GM19395 (cell line): ENCODE measurements around the gene PIEZO1.
"Not testable (repeated sequence)": the region's sequence is repeated elsewhere in the genome, so short reads cannot be mapped to it uniquely, and the experiment has no call there.

Experiments
- ATAC-seq: cut with Tn5 transposase; IDR thresholded peaks from one replicate; pipeline ENCODE4 v1.9.1; 2021; ENCODE audit warnings: mild to moderate bottlenecking, moderate library complexity; ENCODE audit not compliant: unreplicated experiment

PIEZO1 gene

GRCh38 chr16:88782454-88783390 lies 2.3 kb downstream of the PIEZO1 start:
- ATAC-seq: no peak

GRCh38 chr16:88781140-88782077 lies 3.6 kb downstream of the PIEZO1 start:
- peak; percentile 39 for ATAC-seq

GRCh38 chr16:88780142-88781062 lies 4.6 kb downstream of the PIEZO1 start:
- ATAC-seq: no peak

GRCh38 chr16:88779406-88780141 lies 5.4 kb downstream of the PIEZO1 start:
- no peak for ATAC-seq

GRCh38 chr16:88778541-88779065 lies 6.4 kb downstream of the PIEZO1 start:
- ATAC-seq: no peak

GRCh38 chr16:88778271-88778525 lies 6.8 kb downstream of the PIEZO1 start:
- ATAC-seq: no peak

- ATAC-seq: no peak
Measured at GRCh38 chr16:88777471-88778270, 7.3 kb downstream of the PIEZO1 start.

- ATAC-seq: no peak
Measured at GRCh38 chr16:88775825-88776224, 9.2 kb downstream of the PIEZO1 start.

GRCh38 chr16:88774544-88775393 lies 10.3 kb downstream of the PIEZO1 start:
- no peak for ATAC-seq

- ATAC-seq: no peak
Measured at GRCh38 chr16:88773812-88774291, 11.2 kb downstream of the PIEZO1 start.

GRCh38 chr16:88772871-88773811 lies 11.9 kb downstream of the PIEZO1 start:
- ATAC-seq: no peak

GRCh38 chr16:88771781-88772180 lies 13.2 kb downstream of the PIEZO1 start:
- not testable (repeated sequence) for ATAC-seq

GRCh38 chr16:88771294-88771772 lies 13.7 kb downstream of the PIEZO1 start:
- no peak for ATAC-seq

GRCh38 chr16:88770461-88771293 lies 14.3 kb downstream of the PIEZO1 start:
- ATAC-seq: no peak

- no peak for ATAC-seq
Measured at GRCh38 chr16:88769617-88770460, 15.2 kb downstream of the PIEZO1 start.
